WERI-Rb-1 (cell line): Measurements from ENCODE around the gene TCF7L1.
A peak's percentile ranks its signal among the peaks of the same experiment; 100 is the strongest.

Source experiments
- DNase-seq: peaks from one replicate; pipeline ENCODE4 v3.0.0-alpha.2; 2020
- H3K27ac ChIP-seq: fragments of 250-450 bp; sonication (Bioruptor Pico); 2 replicates; pipeline ENCODE4 v1.5.1; 2020; ENCODE audit warnings: mild to moderate bottlenecking, moderate library complexity
- H3K27me3 ChIP-seq: fragments of 250-450 bp; sonication (Bioruptor Pico); 2 replicates; pipeline ENCODE4 v1.5.1; 2021; ENCODE audit warnings: mild to moderate bottlenecking, low read depth, moderate library complexity; ENCODE audit not compliant: insufficient read depth, severe bottlenecking
- H3K36me3 ChIP-seq: fragments of 250-450 bp; sonication (Bioruptor Pico); 2 replicates; pipeline ENCODE4 v1.5.1; 2020; ENCODE audit warnings: mild to moderate bottlenecking, moderate library complexity
- H3K4me3 ChIP-seq: 2 replicates; pipeline ENCODE4 v1.5.1; 2011; ENCODE audit warnings: low read depth, mild to moderate bottlenecking, control low read depth, low read length
- H3K9me3 ChIP-seq: fragments of 250-450 bp; sonication (Bioruptor Pico); 2 replicates; pipeline ENCODE4 v1.5.1; 2021; ENCODE audit warnings: mild to moderate bottlenecking, moderate library complexity; ENCODE audit not compliant: severe bottlenecking
- TF ChIP-seq, protein P1 (sequence below): IDR thresholded peaks from 2 replicates; pipeline ENCODE4 v1.5.1; 2011; ENCODE audit warnings: low read depth, mild to moderate bottlenecking, control low read depth, inconsistent platforms, low read length

The TCF7L1 gene

DNA sequence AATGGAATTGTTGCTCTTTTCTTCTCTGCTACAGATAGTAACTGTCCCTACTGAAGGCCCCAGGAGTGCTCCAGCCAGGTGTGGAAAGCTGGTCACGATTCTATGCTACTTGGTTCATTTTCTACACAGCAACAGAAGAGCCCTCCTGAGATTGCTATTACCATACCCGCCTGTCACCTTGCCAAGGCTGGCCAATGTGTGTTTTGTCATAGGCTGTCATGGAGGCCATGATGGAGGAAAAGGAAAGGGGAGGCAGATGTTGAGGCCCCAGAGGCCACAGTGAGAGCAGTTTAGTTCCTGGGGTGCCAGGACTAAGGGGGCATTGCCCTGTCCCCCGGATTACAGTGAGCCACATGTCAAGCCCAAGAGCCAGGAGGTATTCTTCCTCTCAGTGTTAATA lies 222.3 kb downstream of the TCF7L1 start:
- H3K4me3 ChIP-seq: peak overlapping the region; percentile 93

DNA sequence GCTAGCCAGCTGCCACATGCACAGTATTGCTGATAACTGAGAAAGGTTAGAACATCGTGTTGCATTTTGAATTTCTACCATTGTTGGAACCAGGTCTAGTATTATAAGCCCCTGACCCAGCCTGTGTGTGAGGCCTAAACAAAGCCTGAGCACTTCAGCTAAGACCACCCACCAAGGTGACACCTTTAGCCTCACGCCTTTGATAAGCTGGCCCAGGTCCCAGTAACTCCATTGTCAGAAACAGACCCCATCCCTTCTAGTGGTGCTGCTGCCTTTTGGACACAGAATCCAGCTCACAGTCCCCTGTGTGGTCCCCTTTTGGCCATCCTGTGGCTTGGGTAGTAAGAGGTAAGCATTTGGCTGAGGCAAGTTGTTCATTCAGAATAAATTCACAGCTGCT lies 223.0 kb downstream of the TCF7L1 start:
- TF ChIP-seq, protein P1, sequence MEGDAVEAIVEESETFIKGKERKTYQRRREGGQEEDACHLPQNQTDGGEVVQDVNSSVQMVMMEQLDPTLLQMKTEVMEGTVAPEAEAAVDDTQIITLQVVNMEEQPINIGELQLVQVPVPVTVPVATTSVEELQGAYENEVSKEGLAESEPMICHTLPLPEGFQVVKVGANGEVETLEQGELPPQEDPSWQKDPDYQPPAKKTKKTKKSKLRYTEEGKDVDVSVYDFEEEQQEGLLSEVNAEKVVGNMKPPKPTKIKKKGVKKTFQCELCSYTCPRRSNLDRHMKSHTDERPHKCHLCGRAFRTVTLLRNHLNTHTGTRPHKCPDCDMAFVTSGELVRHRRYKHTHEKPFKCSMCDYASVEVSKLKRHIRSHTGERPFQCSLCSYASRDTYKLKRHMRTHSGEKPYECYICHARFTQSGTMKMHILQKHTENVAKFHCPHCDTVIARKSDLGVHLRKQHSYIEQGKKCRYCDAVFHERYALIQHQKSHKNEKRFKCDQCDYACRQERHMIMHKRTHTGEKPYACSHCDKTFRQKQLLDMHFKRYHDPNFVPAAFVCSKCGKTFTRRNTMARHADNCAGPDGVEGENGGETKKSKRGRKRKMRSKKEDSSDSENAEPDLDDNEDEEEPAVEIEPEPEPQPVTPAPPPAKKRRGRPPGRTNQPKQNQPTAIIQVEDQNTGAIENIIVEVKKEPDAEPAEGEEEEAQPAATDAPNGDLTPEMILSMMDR: no peak
- Histone ChIP-seq H3K4me3 (no peak overlapping the region), H3K27ac (no peak overlapping the region), H3K36me3 (peaks cover 26% of the 10 kb centered on the region), H3K9me3 (no peaks in the 10 kb centered on the region), H3K27me3 (no peaks in the 10 kb centered on the region)
- no peak for DNase-seq

More for the DNA sequence above, 222.3 kb downstream of the TCF7L1 start:
- no peaks in the 10 kb centered on the region for H3K27me3 ChIP-seq
- H3K36me3 ChIP-seq: peaks cover 29% of the 10 kb centered on the region
- no peak for DNase-seq
- TF ChIP-seq, protein P1: no peak
- no peaks in the 10 kb centered on the region for H3K9me3 ChIP-seq
- H3K27ac ChIP-seq: no peak overlapping the region

DNA sequence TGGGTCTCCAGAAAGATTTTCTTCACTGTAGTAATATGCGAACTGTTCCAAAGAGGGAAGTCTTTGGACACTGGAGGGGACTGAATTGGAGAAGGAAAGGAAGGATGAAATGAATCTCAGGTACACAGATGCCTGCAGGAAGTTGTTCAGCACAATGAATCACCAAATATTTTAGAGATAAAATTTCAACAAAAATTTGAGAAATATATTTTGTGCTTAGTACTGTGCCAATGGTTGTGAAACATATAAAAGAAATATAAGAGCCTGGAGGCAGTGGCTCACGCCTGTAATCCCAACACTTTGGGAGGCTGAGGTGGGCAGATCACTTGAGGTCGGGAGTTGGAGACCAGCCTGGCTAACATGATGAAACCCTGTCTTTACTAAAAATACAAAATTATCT lies 224.5 kb downstream of the TCF7L1 start:
- Histone ChIP-seq H3K9me3 (no peaks in the 10 kb centered on the region), H3K36me3 (peaks cover 33% of the 10 kb centered on the region), H3K27ac (no peak overlapping the region), H3K4me3 (no peak overlapping the region), H3K27me3 (no peaks in the 10 kb centered on the region)
- TF ChIP-seq, protein P1: no peak
- no peak for DNase-seq
